AML-193 (cell line): ENCODE measurements around the gene RPGR.

Experiments
- DNase-seq, 2 experiments: peaks; one replicate each; lab custom pipeline; 2025; lab: John Stamatoyannopoulos, UW

The RPGR gene

GRCh38 chrX:38256019-38256418 is 71.3 kb downstream of the RPGR start:
- DNase-seq = no peak

- DNase-seq = no peak
Measured at GRCh38 chrX:38249965-38250364, 77.3 kb downstream of the RPGR start.

GRCh38 chrX:38247051-38247450 is 80.3 kb downstream of the RPGR start:
- no peak for DNase-seq

DNA sequence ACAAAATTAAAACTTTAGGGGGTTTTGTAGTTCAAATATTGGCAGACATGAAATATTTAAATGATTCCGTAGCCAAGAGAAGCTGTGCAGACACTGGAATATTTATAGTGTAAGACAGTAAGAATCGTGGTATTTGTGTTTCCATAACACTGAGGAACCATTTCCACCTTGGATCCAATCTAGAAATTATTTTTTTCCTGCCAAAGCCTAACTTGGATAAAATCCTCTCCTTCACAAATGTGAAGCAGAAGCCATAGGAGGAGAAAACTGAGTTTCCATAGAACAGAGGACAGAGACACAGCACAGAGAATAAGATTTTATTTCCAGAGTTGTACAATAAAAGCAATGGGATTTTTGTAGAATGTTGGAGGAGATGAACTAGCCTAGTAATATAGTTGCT is 86.8 kb downstream of the RPGR start:
- DNase-seq = no peak

- no peak for DNase-seq
Measured at GRCh38 chrX:38236901-38237615, 90.3 kb downstream of the RPGR start.

GRCh38 chrX:38233891-38234667 is 93.2 kb downstream of the RPGR start:
- no peak for DNase-seq

DNA sequence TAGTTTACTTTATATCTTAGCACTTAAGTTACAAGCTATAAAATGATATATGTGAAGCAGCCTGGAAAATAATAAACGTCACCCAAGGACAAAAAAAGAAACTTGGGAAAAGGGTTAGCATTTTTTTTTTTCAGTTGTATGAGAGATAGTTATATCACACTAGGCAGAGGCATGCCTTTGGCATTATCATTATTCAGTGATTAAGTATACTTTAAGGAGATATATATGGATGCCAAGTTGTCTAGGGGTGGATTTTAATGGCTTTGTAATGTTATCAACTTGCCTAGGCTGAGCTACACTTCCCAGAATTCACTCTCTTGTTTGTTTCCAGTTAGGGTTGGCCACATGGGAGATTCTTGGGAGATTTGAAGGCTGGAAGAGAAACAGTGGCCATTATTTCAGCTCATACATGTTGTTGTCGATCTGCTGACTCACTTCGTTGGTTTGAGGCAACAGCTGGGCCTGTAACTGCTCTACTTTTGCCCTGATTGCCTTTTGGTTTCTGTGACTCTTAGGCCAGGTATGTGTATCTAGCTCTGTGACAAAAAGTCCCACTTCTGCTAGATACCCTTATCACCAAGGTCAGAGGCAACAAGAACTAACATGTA is 95.1 kb downstream of the RPGR start:
- no peak for DNase-seq

DNA sequence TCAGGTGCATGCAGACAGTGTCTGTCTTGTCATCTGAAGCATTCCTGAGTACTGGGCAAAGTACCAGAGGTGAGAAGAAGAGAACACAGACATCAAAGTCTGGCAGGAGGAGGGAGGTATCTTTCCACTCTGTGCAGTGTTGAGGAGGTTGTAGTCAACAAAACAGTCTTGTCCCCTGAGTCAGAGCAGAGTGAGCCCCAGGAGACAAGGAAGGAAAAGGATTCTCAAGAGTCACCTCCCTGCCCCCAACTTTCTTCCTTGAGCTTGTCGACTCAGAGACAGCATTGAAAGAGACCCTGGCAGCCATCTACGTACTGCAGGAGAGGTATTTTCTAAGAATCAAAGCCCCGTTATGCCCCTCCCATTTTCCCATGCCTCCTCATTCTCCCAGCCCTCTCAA is 102.2 kb downstream of the RPGR start:
- no peak for DNase-seq

DNA sequence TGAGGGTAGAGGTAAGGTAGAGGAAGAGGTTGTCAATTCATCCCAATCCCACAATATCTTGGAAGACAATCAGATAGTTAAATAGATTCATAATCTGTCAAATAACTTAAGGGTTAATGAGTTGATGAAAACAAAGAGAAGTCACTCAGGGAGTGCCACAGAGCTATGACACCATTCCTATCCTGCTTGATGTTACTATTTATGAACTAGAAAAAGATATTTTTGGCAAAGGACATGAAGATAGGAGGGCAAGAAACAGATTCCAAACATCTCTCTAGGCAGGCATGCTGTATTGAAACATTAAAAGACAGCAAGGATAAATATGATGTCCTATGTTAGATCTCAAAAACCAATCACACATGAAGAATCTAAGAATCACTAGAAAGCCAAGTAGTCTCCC is 103.1 kb downstream of the RPGR start:
- DNase-seq = no peak

DNA sequence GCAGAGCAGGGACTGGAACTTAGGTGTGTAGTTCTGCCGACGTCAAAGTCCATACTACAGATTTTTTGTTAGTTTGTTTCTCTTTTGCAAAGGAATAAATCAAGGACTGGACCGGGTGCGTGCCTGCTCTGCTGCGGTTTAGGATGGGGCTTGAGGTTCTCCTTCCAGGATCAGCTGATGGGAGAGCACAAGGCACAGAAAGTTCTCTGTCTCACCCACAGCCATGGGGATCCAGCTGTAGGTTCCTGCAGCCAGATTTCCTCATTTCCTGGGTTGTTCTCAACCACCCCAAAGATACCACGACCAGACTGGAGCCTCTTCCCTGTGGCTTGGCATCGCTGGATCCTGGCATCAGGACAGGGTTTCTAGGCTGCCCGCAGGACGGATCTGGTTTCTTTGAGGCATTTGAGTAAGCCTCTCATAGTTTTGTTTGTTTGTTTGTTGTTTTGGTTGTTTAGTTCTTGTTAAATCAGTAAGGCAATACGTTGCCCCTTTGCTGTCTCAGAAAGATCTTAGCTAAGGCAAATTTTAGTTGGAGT is 105.8 kb downstream of the RPGR start:
- DNase-seq = no peak

DNA sequence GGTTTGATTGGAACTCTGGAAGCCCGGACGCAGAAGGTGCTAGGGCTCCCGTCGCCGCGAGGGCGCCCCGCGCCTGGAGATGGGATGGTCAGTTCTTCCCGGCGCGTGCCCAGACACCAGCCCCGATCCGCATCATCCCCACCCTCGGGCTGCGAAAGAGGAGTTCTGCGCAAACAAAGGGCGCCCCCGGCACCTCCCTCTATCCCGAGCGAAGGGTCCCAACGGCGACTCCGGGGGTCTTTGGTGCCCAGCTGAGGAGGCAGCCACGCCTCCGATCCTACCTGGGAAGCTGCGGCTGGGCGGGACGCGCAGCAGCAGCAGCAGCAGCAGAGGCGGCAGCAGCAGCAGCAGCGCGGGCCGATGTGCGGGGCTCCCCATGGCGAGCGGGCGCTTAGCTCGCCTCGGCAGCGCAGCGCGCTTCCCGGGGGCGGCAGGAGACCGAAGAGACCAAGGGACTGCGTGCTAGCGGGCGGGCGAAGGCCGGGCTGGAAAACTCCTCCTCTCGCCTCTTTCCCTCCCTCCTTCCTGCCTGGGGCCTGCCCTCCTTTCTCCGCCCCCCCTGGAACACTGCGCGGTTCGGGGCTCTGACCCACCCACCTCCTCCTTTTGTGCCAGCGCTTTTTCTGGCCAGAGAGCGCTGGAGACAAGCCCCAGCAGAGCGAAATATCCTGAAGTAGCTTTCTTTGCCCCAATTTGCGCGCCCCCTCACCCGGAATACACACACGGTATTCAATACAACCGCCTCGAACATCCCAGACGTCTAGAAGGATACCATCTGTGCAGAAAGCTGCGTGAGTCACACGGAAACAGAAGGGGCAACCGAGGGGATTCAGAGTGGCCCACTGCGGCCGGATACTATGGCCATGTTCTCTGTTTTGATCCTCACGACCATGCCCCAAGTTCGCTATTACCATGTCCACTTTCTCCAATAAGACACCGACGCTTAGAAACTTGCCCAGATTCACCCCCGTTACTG is 106.6 kb downstream of the RPGR start, which contains the start of gene SRPX:
TSS of gene SRPX (minus strand) at position 457 of the 976 bp plus-strand sequence. CDS start at position 378, 79 bp downstream.
- DNase-seq = no peak

DNA sequence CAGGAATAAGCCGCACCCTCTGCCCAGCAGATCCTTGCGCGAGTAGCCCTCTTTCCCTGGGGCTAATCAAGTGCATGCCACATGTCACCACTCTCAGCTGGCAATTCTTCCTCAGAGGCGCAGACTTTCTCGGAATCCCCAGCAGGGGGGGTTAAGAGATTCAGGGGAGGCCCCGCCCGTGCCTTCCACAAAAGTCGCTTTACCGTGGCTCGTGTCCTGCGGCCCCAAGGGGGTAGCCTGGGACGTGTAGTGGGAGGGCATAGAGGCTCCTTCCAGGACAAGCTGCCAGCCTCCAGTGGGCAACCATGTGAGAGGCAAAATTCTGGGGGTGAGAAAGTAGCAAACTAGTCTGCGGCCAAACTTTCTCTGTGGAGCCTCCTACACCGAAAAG is 107.3 kb downstream of the RPGR start:
- DNase-seq = no peak
